GM12878 (cell line): Measurements from ENCODE around the gene ASB3.

Source experiments
- ATF2 ChIP-seq: IDR thresholded peaks from 2 replicates; pipeline ENCODE4 v1.6.1; 2012; ENCODE audit warnings: low read length, inconsistent platforms
- BCLAF1 ChIP-seq: fragments of 450-650 bp; IDR thresholded peaks from 2 replicates; pipeline ENCODE4 v1.6.1; 2017; ENCODE audit warnings: antibody characterized with exemption, mild to moderate bottlenecking, moderate library complexity
- CBX5 ChIP-seq: sonication (generic); IDR thresholded peaks from 2 replicates; pipeline ENCODE4 v1.6.1; 2016; ENCODE audit warnings: low read depth, moderate library complexity, mild to moderate bottlenecking, inconsistent platforms
- ESRRA ChIP-seq: IDR thresholded peaks from 2 replicates; pipeline ENCODE4 v1.6.1; 2012; ENCODE audit warnings: mild to moderate bottlenecking, low read length, improper control_type of control experiment
- IRF3 ChIP-seq: fragments of 450-650 bp; IDR thresholded peaks from 2 replicates; pipeline ENCODE4 v1.6.1; 2014; ENCODE audit warnings: mild to moderate bottlenecking

GRCh38 chr2:53632126-53632460, 154.7 kb downstream of the ASB3 start:
- TF ChIP-seq ESRRA = no peak
- TF ChIP-seq IRF3 = no peak
- TF ChIP-seq BCLAF1 = no peak
- TF ChIP-seq ATF2 = no peak
- no peak for TF ChIP-seq CBX5
